ENCODE results near the gene MTHFD2L.
"Not testable (repeated sequence)": the region's sequence is repeated elsewhere in the genome, so short reads cannot be mapped to it uniquely, and the experiment has no call there.

MTHFD2L gene

GRCh38 chr4:74338792-74339333 lies 180.9 kb downstream of the MTHFD2L start:
- DNase-seq (ENCODE audit: insufficient read length, low spot score) (no peak), FAIRE-seq (no peak)
- no peak for TF ChIP-seq CTCF (IDR thresholded peaks at IDR 0.05; ENCODE audit: insufficient read depth, missing control alignments)

- TF ChIP-seq CTCF (IDR thresholded peaks at IDR 0.05; ENCODE audit: insufficient read depth, missing control alignments): no peak
- no peak for DNase-seq (ENCODE audit: insufficient read length, low spot score)
- FAIRE-seq: no peak
These were observed 181.6 kb downstream of the MTHFD2L start for GRCh38 chr4:74339501-74339900.

DNA sequence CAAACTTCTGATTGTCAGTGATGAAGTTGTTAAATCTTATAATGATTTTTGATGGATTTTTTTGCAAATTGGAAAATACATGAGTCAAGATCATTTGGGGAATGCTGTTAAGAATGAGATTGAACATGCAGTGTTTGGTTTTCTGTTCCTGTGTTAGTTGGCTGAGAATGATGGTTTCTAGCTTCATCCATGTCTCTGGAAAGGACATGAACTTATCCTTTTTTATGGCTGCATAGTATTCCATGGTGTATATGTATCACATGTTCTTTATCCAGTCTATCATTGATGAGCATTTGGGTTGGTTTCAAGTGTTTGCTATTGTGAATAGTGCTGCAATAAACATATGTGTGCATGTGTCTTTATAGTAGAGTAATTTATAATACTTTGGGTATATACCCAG lies 182.5 kb downstream of the MTHFD2L start:
- DNase-seq (ENCODE audit: insufficient read length, low spot score); FAIRE-seq: not testable (repeated sequence)

DNA sequence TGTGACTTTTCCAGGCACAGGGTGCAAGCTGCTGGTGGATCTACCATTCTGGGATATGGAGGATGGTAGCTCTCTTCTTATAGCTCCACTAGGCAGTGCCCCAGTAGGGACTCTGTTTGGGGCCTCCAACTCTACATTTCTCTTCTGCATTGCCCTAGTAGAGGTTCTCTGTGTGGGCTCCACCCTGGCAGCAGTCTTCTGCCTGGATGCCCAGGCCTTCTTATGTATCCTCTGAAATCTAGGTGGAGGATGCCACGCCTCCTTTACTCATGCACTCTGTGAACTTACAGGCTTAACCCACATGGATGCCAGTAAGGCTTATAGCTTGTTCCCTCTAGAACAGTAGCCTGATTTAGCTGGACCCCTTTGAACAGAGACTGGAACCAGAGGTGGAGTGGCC lies 186.1 kb downstream of the MTHFD2L start:
- no peak for TF ChIP-seq CTCF (IDR thresholded peaks at IDR 0.05; ENCODE audit: insufficient read depth, missing control alignments)
- DNase-seq (ENCODE audit: insufficient read length, low spot score) (no peak), FAIRE-seq (no peak)
